Neural crest cell (in vitro differentiated cells): ENCODE results near the gene MAP3K21. TPM values are rescaled to one million over a fixed set of nuclear protein-coding genes. Genes with fewer than 3 reads are reported as not detected.

Experiments used
- DNase-seq: peaks from one replicate; pipeline ENCODE4 v3.0.0; 2021; ENCODE audit warnings: low read depth, mixed read lengths, low spot score
- H3K27ac Mint-ChIP-seq: one replicate; pipeline ENCODE4 v1.8.0; 2021; ENCODE audit warnings: mild to moderate bottlenecking, mixed read lengths; ENCODE audit not compliant: unreplicated experiment
- H3K27me3 Mint-ChIP-seq: 2 replicates; pipeline ENCODE4 v1.8.0; 2021; ENCODE audit warnings: low read depth, mild to moderate bottlenecking, mixed read lengths
- H3K36me3 Mint-ChIP-seq: 2 replicates; pipeline ENCODE4 v1.8.0; 2021; ENCODE audit warnings: low read depth, mild to moderate bottlenecking, mixed read lengths
- H3K4me1 Mint-ChIP-seq: 2 replicates; pipeline ENCODE4 v1.8.0; 2021; ENCODE audit warnings: mixed read lengths
- H3K4me3 Mint-ChIP-seq: one replicate; pipeline ENCODE4 v1.8.0; 2021; ENCODE audit warnings: mild to moderate bottlenecking, mixed read lengths
- H3K9me3 Mint-ChIP-seq: 2 replicates; pipeline ENCODE4 v1.8.0; 2021; ENCODE audit warnings: mixed read lengths
- CTCF ChIP-seq: fragments of 200-600 bp; sonication (generic); conservative IDR thresholded peaks from 2 replicates; pipeline ENCODE4 v1.5.0; 2021; ENCODE audit warnings: antibody characterized with exemption, mild to moderate bottlenecking
- total RNA-seq: library from RNA; stranded (reverse); gene quantifications from 2 replicates; pipeline ENCODE4 v1.2.1, GENCODE V29; 2021

MAP3K21 gene
- total RNA-seq, 1 donor from 2014 or later = 0.51 TPM

DNA sequence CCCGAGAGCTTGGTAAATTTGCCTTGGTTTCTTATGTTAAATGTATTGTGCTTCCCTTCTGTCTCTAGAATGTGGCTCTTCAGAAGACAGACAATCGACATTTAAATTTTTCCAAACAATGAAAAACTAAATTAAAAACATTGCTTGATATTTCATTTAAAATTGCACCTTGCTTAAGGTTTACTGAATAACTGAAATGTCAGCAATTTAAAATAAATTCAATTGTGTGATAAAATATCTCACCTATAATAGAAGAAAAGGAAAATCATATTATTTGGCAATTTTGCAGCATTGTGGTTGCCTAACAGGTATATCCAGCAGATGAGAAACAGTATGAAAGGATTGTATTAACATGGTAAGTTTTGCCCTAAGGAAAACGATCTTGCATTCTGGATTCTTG is 56.5 kb downstream of the MAP3K21 start:
- Mint-ChIP-seq H3K27ac (no peak overlapping the region), H3K4me3 (no peak overlapping the region), H3K9me3 (peaks cover 3% of the 10 kb centered on the region), H3K4me1 (no peaks in the 10 kb centered on the region), H3K36me3 (peaks cover 4% of the 10 kb centered on the region), H3K27me3 (no peaks in the 10 kb centered on the region)
- TF ChIP-seq CTCF = no peak
- DNase-seq = no peak

DNA sequence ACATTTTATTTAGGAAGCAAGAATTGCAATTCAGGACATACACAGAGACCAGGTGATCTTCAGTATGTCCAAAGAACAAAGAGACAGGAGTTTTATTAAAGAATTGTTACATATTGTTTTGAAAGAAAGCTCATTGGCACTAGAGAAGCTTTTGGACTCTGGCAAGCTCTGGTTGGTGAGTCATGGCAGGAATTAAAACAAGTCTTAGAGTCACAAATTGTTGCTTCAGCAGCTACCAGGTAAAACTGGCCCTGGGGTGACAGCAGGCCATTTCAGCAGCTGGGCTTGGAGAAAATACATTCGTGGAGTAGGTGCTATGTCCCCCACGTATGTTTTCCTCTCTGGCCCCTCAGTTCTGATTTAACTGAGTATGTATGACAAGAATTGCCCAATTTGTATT is 58.8 kb downstream of the MAP3K21 start:
- DNase-seq = no peak

DNA sequence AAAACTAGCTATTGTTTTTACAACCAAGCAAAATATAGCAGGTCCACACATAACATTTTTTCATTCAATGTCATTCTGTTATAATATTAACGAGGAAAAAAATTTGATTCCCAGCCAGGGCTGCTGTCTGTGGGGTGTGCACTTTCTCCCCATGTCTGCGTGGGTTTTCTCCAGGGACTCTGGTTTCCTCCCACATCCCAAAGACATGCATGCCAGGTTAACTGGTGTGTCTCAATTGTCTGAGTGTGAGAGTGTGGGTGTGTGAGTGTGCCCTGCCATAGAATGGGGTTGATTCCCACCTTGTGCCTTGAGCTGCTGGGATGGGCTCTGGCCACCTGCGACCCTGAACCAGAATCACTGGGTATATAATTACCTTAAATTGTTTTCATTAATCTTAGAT is 60.1 kb downstream of the MAP3K21 start:
- Mint-ChIP-seq H3K36me3 (peaks cover 4% of the 10 kb centered on the region), H3K9me3 (no peaks in the 10 kb centered on the region), H3K4me1 (no peaks in the 10 kb centered on the region), H3K27me3 (no peaks in the 10 kb centered on the region), H3K4me3 (no peak overlapping the region), H3K27ac (no peak overlapping the region)
- no peak for DNase-seq
- no peak for TF ChIP-seq CTCF

More for the DNA sequence above, 58.8 kb downstream of the MAP3K21 start:
- H3K4me1 Mint-ChIP-seq = no peaks in the 10 kb centered on the region
- no peak overlapping the region for H3K27ac Mint-ChIP-seq
- no peaks in the 10 kb centered on the region for H3K27me3 Mint-ChIP-seq
- no peak overlapping the region for H3K4me3 Mint-ChIP-seq
- H3K36me3 Mint-ChIP-seq = peaks cover 4% of the 10 kb centered on the region
- no peak for TF ChIP-seq CTCF
- peaks cover 3% of the 10 kb centered on the region for H3K9me3 Mint-ChIP-seq

GRCh38 chr1:233389169-233389568 is 61.6 kb downstream of the MAP3K21 start:
- no peaks in the 10 kb centered on the region for H3K36me3 Mint-ChIP-seq
- no peak for TF ChIP-seq CTCF
- no peak overlapping the region for H3K27ac Mint-ChIP-seq
- no peak overlapping the region for H3K4me3 Mint-ChIP-seq
- no peaks in the 10 kb centered on the region for H3K9me3 Mint-ChIP-seq
- DNase-seq = no peak
- H3K27me3 Mint-ChIP-seq = peaks cover 7% of the 10 kb centered on the region
- no peaks in the 10 kb centered on the region for H3K4me1 Mint-ChIP-seq

- DNase-seq = no peak
- no peak overlapping the region for H3K27ac Mint-ChIP-seq
- TF ChIP-seq CTCF = no peak
- H3K27me3 Mint-ChIP-seq = peaks cover 8% of the 10 kb centered on the region
- H3K4me1 Mint-ChIP-seq = no peaks in the 10 kb centered on the region
- no peaks in the 10 kb centered on the region for H3K36me3 Mint-ChIP-seq
- no peak overlapping the region for H3K4me3 Mint-ChIP-seq
- H3K9me3 Mint-ChIP-seq = no peaks in the 10 kb centered on the region
Measured at GRCh38 chr1:233389893-233390292, 62.4 kb downstream of the MAP3K21 start.
